Measurements from ENCODE around the gene FBN1.

Gene FBN1

DNA sequence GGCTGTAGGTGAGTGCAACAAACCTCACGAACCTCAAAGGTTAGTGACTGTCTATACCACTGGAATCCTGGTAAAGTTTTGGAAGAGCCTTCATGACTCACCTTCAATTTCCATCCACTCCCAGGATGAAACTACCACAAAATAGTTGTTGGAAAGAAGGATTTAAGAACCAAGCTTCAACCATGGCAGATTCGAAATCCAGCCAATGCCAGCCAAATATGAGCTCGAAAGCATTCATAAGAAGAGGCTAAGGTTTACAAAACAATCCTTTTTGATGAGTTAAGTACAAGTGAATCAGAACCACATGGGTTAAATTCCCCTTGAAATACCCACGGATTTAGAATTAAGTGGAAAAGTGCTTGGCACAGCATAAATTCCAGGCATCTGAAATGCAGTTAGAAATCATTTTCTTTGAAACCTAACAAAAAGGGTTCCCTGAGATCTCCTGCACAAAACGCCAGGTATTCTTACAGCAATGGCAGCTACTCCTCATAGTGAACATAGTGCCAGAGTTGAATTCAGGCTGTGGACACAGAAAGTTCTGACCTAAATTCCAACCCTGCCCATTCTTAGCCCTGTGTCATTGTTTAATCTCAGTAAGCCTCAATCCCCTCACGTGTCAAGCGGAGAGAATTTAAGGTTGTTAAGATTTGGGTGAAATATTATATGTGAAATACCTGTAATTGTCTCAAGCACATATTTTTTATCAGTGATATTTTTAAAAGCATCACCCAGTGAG, 89.2 kb downstream of the FBN1 start:
- Histone ChIP-seq H3F3A (ENCODE audit: insufficient read depth, low read length) (no peaks in the 10 kb centered on the region), H3K79me2 (ENCODE audit: low read length) (no peaks in the 10 kb centered on the region), H3K4me3 (ENCODE audit: low read length) (no peak overlapping the region), H3K27me3 (replicated peaks; ENCODE audit: insufficient read depth, low read length) (no peaks in the 10 kb centered on the region), H3K9me2 (replicated peaks; ENCODE audit: insufficient read depth, low read length) (no peaks in the 10 kb centered on the region), H3K27ac (ENCODE audit: low read length) (no peak overlapping the region), H3K9me3 (replicated peaks; ENCODE audit: insufficient read depth, low read length) (no peaks in the 10 kb centered on the region), H3K4me2 (ENCODE audit: low read depth, low read length) (no peak overlapping the region), H3K4me1 (ENCODE audit: low read length) (no peaks in the 10 kb centered on the region), H2AFZ (ENCODE audit: low read length) (no peak overlapping the region), H3K9ac (ENCODE audit: low read length) (no peak overlapping the region), H4K20me1 (ENCODE audit: insufficient read depth, low read length) (no peaks in the 10 kb centered on the region), H3K36me3 (replicated peaks; ENCODE audit: insufficient read depth, low read length) (no peaks in the 10 kb centered on the region)
- TF ChIP-seq EZH2phosphoT487 (IDR thresholded peaks at IDR 0.05; ENCODE audit: low read length) (no peak), CTCF (IDR thresholded peaks at IDR 0.05; ENCODE audit: low read length) (no peak), EZH2 (optimal IDR thresholded peaks at IDR 0.05; ENCODE audit: low read depth, low read length) (no peak)
- DNase-seq: no peak

GRCh38 chr15:48555241-48555881, 90.1 kb downstream of the FBN1 start:
- no peak overlapping the region for H3K4me2 ChIP-seq (ENCODE audit: low read depth, low read length)
- no peaks in the 10 kb centered on the region for H3K36me3 ChIP-seq (replicated peaks; ENCODE audit: insufficient read depth, low read length)
- no peak overlapping the region for H3K4me3 ChIP-seq (ENCODE audit: low read length)
- no peak for DNase-seq
- H3K27me3 ChIP-seq (replicated peaks; ENCODE audit: insufficient read depth, low read length): no peaks in the 10 kb centered on the region
- no peak overlapping the region for H3K9ac ChIP-seq (ENCODE audit: low read length)
- H3K27ac ChIP-seq (ENCODE audit: low read length): no peak overlapping the region
- H3K9me3 ChIP-seq (replicated peaks; ENCODE audit: insufficient read depth, low read length): no peaks in the 10 kb centered on the region
- no peaks in the 10 kb centered on the region for H3K4me1 ChIP-seq (ENCODE audit: low read length)
- H2AFZ ChIP-seq (ENCODE audit: low read length): no peak overlapping the region
- H3F3A ChIP-seq (ENCODE audit: insufficient read depth, low read length): no peaks in the 10 kb centered on the region
- no peaks in the 10 kb centered on the region for H3K9me2 ChIP-seq (replicated peaks; ENCODE audit: insufficient read depth, low read length)
- H4K20me1 ChIP-seq (ENCODE audit: insufficient read depth, low read length): no peaks in the 10 kb centered on the region
- TF ChIP-seq CTCF (IDR thresholded peaks at IDR 0.05; ENCODE audit: low read length) (no peak), EZH2 (optimal IDR thresholded peaks at IDR 0.05; ENCODE audit: low read depth, low read length) (no peak), EZH2phosphoT487 (IDR thresholded peaks at IDR 0.05; ENCODE audit: low read length) (no peak)
- no peaks in the 10 kb centered on the region for H3K79me2 ChIP-seq (ENCODE audit: low read length)

- H4K20me1 ChIP-seq (ENCODE audit: insufficient read depth, low read length): no peaks in the 10 kb centered on the region
- H3K4me1 ChIP-seq (ENCODE audit: low read length): no peaks in the 10 kb centered on the region
- H3K36me3 ChIP-seq (replicated peaks; ENCODE audit: insufficient read depth, low read length): no peaks in the 10 kb centered on the region
- H3K4me3 ChIP-seq (ENCODE audit: low read length): no peak overlapping the region
- H3K79me2 ChIP-seq (ENCODE audit: low read length): no peaks in the 10 kb centered on the region
- DNase-seq: no peak
- H3F3A ChIP-seq (ENCODE audit: insufficient read depth, low read length): no peaks in the 10 kb centered on the region
- no peaks in the 10 kb centered on the region for H3K9me3 ChIP-seq (replicated peaks; ENCODE audit: insufficient read depth, low read length)
- no peak for TF ChIP-seq EZH2 (optimal IDR thresholded peaks at IDR 0.05; ENCODE audit: low read depth, low read length)
- no peak for TF ChIP-seq CTCF (IDR thresholded peaks at IDR 0.05; ENCODE audit: low read length)
- no peak for TF ChIP-seq EZH2phosphoT487 (IDR thresholded peaks at IDR 0.05; ENCODE audit: low read length)
- no peak overlapping the region for H3K27ac ChIP-seq (ENCODE audit: low read length)
- H3K9ac ChIP-seq (ENCODE audit: low read length): no peak overlapping the region
- H2AFZ ChIP-seq (ENCODE audit: low read length): no peak overlapping the region
- H3K4me2 ChIP-seq (ENCODE audit: low read depth, low read length): no peak overlapping the region
- H3K27me3 ChIP-seq (replicated peaks; ENCODE audit: insufficient read depth, low read length): no peaks in the 10 kb centered on the region
- no peaks in the 10 kb centered on the region for H3K9me2 ChIP-seq (replicated peaks; ENCODE audit: insufficient read depth, low read length)
Observed at GRCh38 chr15:48554112-48554511, 91.4 kb downstream of the FBN1 start.

All from MM.1S (cell line).